ENCODE measurements around the gene GIT1.

GIT1 gene

GRCh38 chr17:29591146-29591736, 1.8 kb upstream of the GIT1 start:
- no peaks in the 10 kb centered on the region for H4K20me1 ChIP-seq (ENCODE audit: insufficient read depth)
- no peak overlapping the region for H3K27ac ChIP-seq
- peaks cover 38% of the 10 kb centered on the region for H3K4me1 ChIP-seq (ENCODE audit: low read depth, poor library complexity, severe bottlenecking)

GRCh38 chr17:29590411-29591145, 1.1 kb upstream of the GIT1 start:
- no peak for TF ChIP-seq CTCF (conservative IDR thresholded peaks at IDR 0.05; ENCODE audit: low read depth, low read length)
- H3K27ac ChIP-seq = no peak overlapping the region
- H3K36me3 ChIP-seq (ENCODE audit: insufficient read depth) = no peaks in the 10 kb centered on the region
- no peaks in the 10 kb centered on the region for H4K20me1 ChIP-seq (ENCODE audit: insufficient read depth)
- H3K79me2 ChIP-seq (ENCODE audit: insufficient read depth, low read depth) = peaks cover 16% of the 10 kb centered on the region; the same call in 1 of the 2 replicates
- H2AFZ ChIP-seq (ENCODE audit: low read depth) = peak overlapping the region; percentile 93; the same call in 1 of the 2 replicates
- H3K4me2 ChIP-seq = peak overlapping the region; percentile 83
- H3K9ac ChIP-seq = no peak overlapping the region
- no peak overlapping the region for H3K4me3 ChIP-seq (IDR thresholded peaks at IDR 0.05; ENCODE audit: insufficient read depth, low read depth, low read length)
- peaks cover 38% of the 10 kb centered on the region for H3K4me1 ChIP-seq (ENCODE audit: low read depth, poor library complexity, severe bottlenecking)
- H3K27me3 ChIP-seq (ENCODE audit: insufficient read depth, low read depth) = no peaks in the 10 kb centered on the region

More at GRCh38 chr17:29591146-29591736, 1.8 kb upstream of the GIT1 start:
- Histone ChIP-seq H3K9ac (no peak overlapping the region), H3K79me2 (ENCODE audit: insufficient read depth, low read depth) (peaks cover 16% of the 10 kb centered on the region; the same call in 1 of the 2 replicates), H3K4me2 (peak overlapping the region; percentile 90), H3K36me3 (ENCODE audit: insufficient read depth) (no peaks in the 10 kb centered on the region), H3K4me3 (IDR thresholded peaks at IDR 0.05; ENCODE audit: insufficient read depth, low read depth, low read length) (no peak overlapping the region), H2AFZ (ENCODE audit: low read depth) (peak overlapping the region; percentile 75), H3K27me3 (ENCODE audit: insufficient read depth, low read depth) (no peaks in the 10 kb centered on the region)
- TF ChIP-seq CTCF (conservative IDR thresholded peaks at IDR 0.05; ENCODE audit: low read depth, low read length) = no peak

GRCh38 chr17:29588562-29589411, 661 bp downstream of the GIT1 start:
- H3K79me2 ChIP-seq (ENCODE audit: insufficient read depth, low read depth) = peaks cover 16% of the 10 kb centered on the region; the same call in 1 of the 2 replicates
- no peaks in the 10 kb centered on the region for H3K36me3 ChIP-seq (ENCODE audit: insufficient read depth)
- TF ChIP-seq CTCF (conservative IDR thresholded peaks at IDR 0.05; ENCODE audit: low read depth, low read length) = no peak
- peaks cover 32% of the 10 kb centered on the region for H3K4me1 ChIP-seq (ENCODE audit: low read depth, poor library complexity, severe bottlenecking)
- no peak overlapping the region for H3K27ac ChIP-seq
- no peaks in the 10 kb centered on the region for H3K27me3 ChIP-seq (ENCODE audit: insufficient read depth, low read depth)
- H3K4me3 ChIP-seq (IDR thresholded peaks at IDR 0.05; ENCODE audit: insufficient read depth, low read depth, low read length) = no peak overlapping the region
- peak overlapping the region; percentile 51 for H2AFZ ChIP-seq (ENCODE audit: low read depth)
- no peaks in the 10 kb centered on the region for H4K20me1 ChIP-seq (ENCODE audit: insufficient read depth)
- peak overlapping the region; percentile 99 for H3K4me2 ChIP-seq
- H3K9ac ChIP-seq = peak overlapping the region; percentile 46; the same call in 1 of the 2 replicates

GRCh38 chr17:29588017-29588561, 1.4 kb downstream of the GIT1 start:
- peak overlapping the region; percentile 46; the same call in 1 of the 2 replicates for H3K9ac ChIP-seq
- no peaks in the 10 kb centered on the region for H3K36me3 ChIP-seq (ENCODE audit: insufficient read depth)
- H2AFZ ChIP-seq (ENCODE audit: low read depth) = no peak overlapping the region
- peak overlapping the region; percentile 99 for H3K4me2 ChIP-seq
- H4K20me1 ChIP-seq (ENCODE audit: insufficient read depth) = no peaks in the 10 kb centered on the region
- H3K27me3 ChIP-seq (ENCODE audit: insufficient read depth, low read depth) = no peaks in the 10 kb centered on the region
- peaks cover 16% of the 10 kb centered on the region; the same call in 1 of the 2 replicates for H3K79me2 ChIP-seq (ENCODE audit: insufficient read depth, low read depth)
- peaks cover 32% of the 10 kb centered on the region for H3K4me1 ChIP-seq (ENCODE audit: low read depth, poor library complexity, severe bottlenecking)
- no peak overlapping the region for H3K4me3 ChIP-seq (IDR thresholded peaks at IDR 0.05; ENCODE audit: insufficient read depth, low read depth, low read length)
- no peak for TF ChIP-seq CTCF (conservative IDR thresholded peaks at IDR 0.05; ENCODE audit: low read depth, low read length)
- H3K27ac ChIP-seq = no peak overlapping the region

Measured in KMS-11 (cell line).